ENCODE results near the gene SLC16A2. TPM values are rescaled to one million over a fixed set of nuclear protein-coding genes. Genes with fewer than 3 reads are reported as not detected.
"Not testable (repeated sequence)": the region's sequence is repeated elsewhere in the genome, so short reads cannot be mapped to it uniquely, and the experiment has no call there.

The SLC16A2 gene
- polyA plus RNA-seq, 3 donors: not detected

GRCh38 chrX:74467656-74468055 lies 46.4 kb downstream of the SLC16A2 start:
- Histone ChIP-seq H3K27me3 (ENCODE audit: control insufficient read depth in 2 of 2, insufficient read depth in 2 of 2, low read length in 2 of 2) (no peaks in the 10 kb centered on the region), H3K4me2 (replicated peaks; ENCODE audit: extremely low read depth, low read length, poor library complexity, severe bottlenecking) (no peak overlapping the region), H3K9ac (ENCODE audit: insufficient read depth, low read length, poor library complexity, severe bottlenecking) (no peak overlapping the region), H3K4me3 (replicated peaks in 1 of 3; ENCODE audit: low read depth in 2 of 3, low read length in 3 of 3) (no peak overlapping the region), H3K9me3 (replicated peaks in 1 of 2; ENCODE audit: control insufficient read depth in 1 of 2, insufficient read depth in 1 of 2, low read length in 2 of 2) (no peaks in the 10 kb centered on the region), H3K27ac (ENCODE audit: low read depth in 1 of 2, low read length in 2 of 2) (no peak overlapping the region), H3K79me2 (ENCODE audit: insufficient read depth, low read length) (no peaks in the 10 kb centered on the region), H3K36me3 (replicated peaks in 1 of 2; ENCODE audit: control insufficient read depth in 1 of 2, insufficient read depth in 2 of 2, low read length in 2 of 2) (no peaks in the 10 kb centered on the region), H4K20me1 (ENCODE audit: insufficient read depth, low read length) (no peaks in the 10 kb centered on the region), H3K4me1 (ENCODE audit: control insufficient read depth in 1 of 2, insufficient read depth in 2 of 2, low read length in 2 of 2) (no peaks in the 10 kb centered on the region), H2AFZ (ENCODE audit: insufficient read depth, low read depth, low read length, poor library complexity, severe bottlenecking) (no peak overlapping the region)
- intact Hi-C loops (cut with micrococcal nuclease): no loop called here
- no peak for DNase-seq
- Mint-ChIP-seq H3K27me3 (ENCODE audit: low read depth in 3 of 3) (peaks cover 0 to 2% (median 0%) of the 10 kb centered on the region in 3 donors), H3K4me3 (no peak overlapping the region), H3K36me3 (no peaks in the 10 kb centered on the region), H3K4me1 (no peaks in the 10 kb centered on the region), H3K9me3 (peaks cover 0 to 4% (median 0%) of the 10 kb centered on the region in 7 donors), H3K27ac (no peak overlapping the region)
- no peak for TF ChIP-seq CTCF (IDR thresholded peaks at IDR 0.05)

GRCh38 chrX:74473116-74473515 lies 51.8 kb downstream of the SLC16A2 start:
- H3K36me3 ChIP-seq (replicated peaks in 1 of 2; ENCODE audit: control insufficient read depth in 1 of 2, insufficient read depth in 2 of 2, low read length in 2 of 2); intact Hi-C loops (cut with micrococcal nuclease); H3K27ac Mint-ChIP-seq; H3K36me3 Mint-ChIP-seq; H3K4me1 ChIP-seq (ENCODE audit: control insufficient read depth in 1 of 2, insufficient read depth in 2 of 2, low read length in 2 of 2); H3K4me1 Mint-ChIP-seq; H3K9ac ChIP-seq (ENCODE audit: insufficient read depth, low read length, poor library complexity, severe bottlenecking); H3K4me3 ChIP-seq (replicated peaks in 1 of 3; ENCODE audit: low read depth in 2 of 3, low read length in 3 of 3); H3K27me3 Mint-ChIP-seq (ENCODE audit: low read depth in 3 of 3); H3K27ac ChIP-seq (ENCODE audit: low read depth in 1 of 2, low read length in 2 of 2); H3K79me2 ChIP-seq (ENCODE audit: insufficient read depth, low read length); H4K20me1 ChIP-seq (ENCODE audit: insufficient read depth, low read length); H3K9me3 Mint-ChIP-seq; H3K4me2 ChIP-seq (replicated peaks; ENCODE audit: extremely low read depth, low read length, poor library complexity, severe bottlenecking); DNase-seq; H2AFZ ChIP-seq (ENCODE audit: insufficient read depth, low read depth, low read length, poor library complexity, severe bottlenecking); H3K27me3 ChIP-seq (ENCODE audit: control insufficient read depth in 2 of 2, insufficient read depth in 2 of 2, low read length in 2 of 2); H3K4me3 Mint-ChIP-seq; H3K9me3 ChIP-seq (replicated peaks in 1 of 2; ENCODE audit: control insufficient read depth in 1 of 2, insufficient read depth in 1 of 2, low read length in 2 of 2): not testable (repeated sequence)
- WGBS (ENCODE audit: insufficient coverage): 100% methylated on average over 1 of the region's 2 CpGs

Data from CD14-positive monocyte (primary cell).